Stimulated activated CD8-positive, alpha-beta memory T cell treated with anti-CD3 and anti-CD28 coated beads, Interleukin-4, amount 100 ng/mL, for 4 hours (primary cell): ENCODE data around the gene UBE2D3.
A peak's percentile ranks its signal among the peaks of the same experiment; 100 is the strongest.
"Not testable (repeated sequence)": the region's sequence is repeated elsewhere in the genome, so short reads cannot be mapped to it uniquely, and the experiment has no call there.

Experiments
- DNase-seq, 2 donors: peaks; one replicate each; pipeline ENCODE4 v3.0.0-alpha.2; 2020; ENCODE audit warnings: low read depth in 2 of 2, low spot score in 1 of 2

Gene UBE2D3

GRCh38 chr4:102826890-102827673 is at the start of gene UBE2D3:
Gene UBE2D3 (minus strand): TSS chr4:102827551. CDS start chr4:102826508, 1,043 bp downstream.
- peak; percentile 87 to 89 for DNase-seq

- DNase-seq, result no peak
Observed at GRCh38 chr4:102871772-102872171, 44.4 kb upstream of the UBE2D3 start.

- peak; percentile 46 to 55 for DNase-seq
Observed at GRCh38 chr4:102869569-102870197, 42.3 kb upstream of the UBE2D3 start.

GRCh38 chr4:102868781-102869568 is 41.6 kb upstream of the UBE2D3 start, which contains the start of gene CISD2:
Gene CISD2 (plus strand): TSS chr4:102868992. CDS start chr4:102869085, 93 bp downstream.
- DNase-seq, result peak; percentile 70 to 86

GRCh38 chr4:102868153-102868780 is 40.9 kb upstream of the UBE2D3 start:
- DNase-seq, result no peak

GRCh38 chr4:102867278-102868152 is 40.2 kb upstream of the UBE2D3 start:
- DNase-seq, result no peak

- DNase-seq, result not testable (repeated sequence)
Observed at GRCh38 chr4:102865327-102865726, 38.0 kb upstream of the UBE2D3 start.

- DNase-seq, result no peak
Observed at GRCh38 chr4:102862747-102863146, 35.4 kb upstream of the UBE2D3 start.

- DNase-seq, result no peak
Observed at GRCh38 chr4:102862016-102862415, 34.7 kb upstream of the UBE2D3 start.

- DNase-seq, result no peak
Observed at GRCh38 chr4:102860611-102861324, 33.4 kb upstream of the UBE2D3 start.

- no peak for DNase-seq
Observed at GRCh38 chr4:102858828-102859464, 31.6 kb upstream of the UBE2D3 start.

GRCh38 chr4:102850370-102850769 is 23.0 kb upstream of the UBE2D3 start:
- DNase-seq, result no peak

GRCh38 chr4:102849579-102850104 is 22.3 kb upstream of the UBE2D3 start:
- no peak for DNase-seq

- DNase-seq, result no peak
Observed at GRCh38 chr4:102847687-102848086, 20.3 kb upstream of the UBE2D3 start.

GRCh38 chr4:102843938-102844337 is 16.6 kb upstream of the UBE2D3 start:
- no peak for DNase-seq

- DNase-seq, result no peak
Observed at GRCh38 chr4:102843273-102843672, 15.9 kb upstream of the UBE2D3 start.

GRCh38 chr4:102842367-102842766 is 15.0 kb upstream of the UBE2D3 start:
- DNase-seq, result no peak

GRCh38 chr4:102836596-102836995 is 9.2 kb upstream of the UBE2D3 start:
- DNase-seq, result no peak

- no peak for DNase-seq
Observed at GRCh38 chr4:102832667-102833066, 5.3 kb upstream of the UBE2D3 start.
